OCI-LY1 (cell line): ENCODE results near the gene KCTD2.

Source experiments
- CTCF ChIP-seq: fragments of 200-600 bp; sonication (generic), shearing (Covaris generic); IDR thresholded peaks from 2 replicates; pipeline ENCODE4 v1.5.1; 2017; ENCODE audit warnings: mild to moderate bottlenecking, antibody characterized with exemption, low read length, moderate library complexity, mixed read lengths
- EZH2 ChIP-seq: fragments of 200-600 bp; sonication (generic), shearing (Covaris generic); IDR thresholded peaks from 2 replicates; pipeline ENCODE4 v1.8.0; 2017; ENCODE audit warnings: borderline replicate concordance, mixed run types, mild to moderate bottlenecking, antibody characterized with exemption, low read length, moderate library complexity, mixed read lengths

DNA sequence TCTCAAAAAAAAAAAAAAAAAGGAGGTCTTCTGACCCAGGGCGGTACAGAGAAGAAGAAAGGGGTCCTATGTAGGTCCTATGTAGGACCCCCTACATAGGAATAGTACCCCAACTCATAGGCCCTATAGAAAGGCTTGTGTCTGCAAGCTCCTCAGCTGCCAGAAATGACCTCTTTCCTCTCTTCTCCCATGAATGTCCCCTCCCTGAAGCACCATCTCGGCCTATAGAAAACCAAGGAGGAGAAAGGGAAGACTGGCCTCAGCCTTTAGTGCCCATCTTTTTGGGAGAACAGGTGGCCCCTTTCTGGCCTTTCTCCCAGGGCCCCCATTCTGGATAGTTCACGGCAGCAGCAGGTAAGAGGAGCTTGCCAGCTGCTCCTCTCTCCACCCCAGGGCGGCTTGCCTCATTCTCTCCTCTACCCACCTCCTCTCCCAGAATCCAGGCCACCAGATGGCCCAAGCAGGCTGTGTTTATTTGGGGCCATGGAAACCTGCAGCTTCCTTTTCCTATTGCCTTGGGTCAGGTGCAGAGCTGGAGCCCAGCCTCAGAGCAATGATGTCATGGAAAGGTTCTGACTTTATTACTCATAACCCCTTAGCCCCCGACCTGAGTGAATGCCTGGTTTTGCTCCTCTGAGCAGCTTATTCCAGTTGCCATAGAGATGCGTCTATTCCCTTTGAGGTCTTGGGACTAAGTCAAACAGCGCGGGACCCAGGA lies 36.2 kb upstream of the KCTD2 start:
- TF ChIP-seq EZH2 (no peak), CTCF (no peak)
